ENCODE measurements around the gene GGA3.

GRCh38 chr17:75273977-75274708 is 12.7 kb upstream of the GGA3 start:
- TF ChIP-seq CTCF (IDR thresholded peaks at IDR 0.05), result no peak
- TF ChIP-seq REST (IDR thresholded peaks at IDR 0.05; ENCODE audit: insufficient read depth in 1 of 2, low read depth in 2 of 2, low read length in 1 of 2), result peak in 1 of 2 experiments; percentile 75; a peak in 3 of 4 replicates
- TF ChIP-seq TCF7L2 (IDR thresholded peaks at IDR 0.05; ENCODE audit: low read depth, low read length), result no peak
- TF ChIP-seq POLR2AphosphoS5 (IDR thresholded peaks at IDR 0.05; ENCODE audit: low read depth, low read length), result 0 out of 2 replicates have a peak, but pooled peaks have one; percentile 5
- no peak for TF ChIP-seq SIN3A (IDR thresholded peaks at IDR 0.05; ENCODE audit: borderline replicate concordance, insufficient read depth, low read depth, low read length)

Data from Panc1 (cell line).